HG03103 (cell line): ENCODE measurements around the gene ITGB2.

Experiments
- ATAC-seq: cut with Tn5 transposase; IDR thresholded peaks from one replicate; pipeline ENCODE4 v1.9.1; 2021; ENCODE audit warnings: low read depth; ENCODE audit not compliant: unreplicated experiment

The ITGB2 gene

DNA sequence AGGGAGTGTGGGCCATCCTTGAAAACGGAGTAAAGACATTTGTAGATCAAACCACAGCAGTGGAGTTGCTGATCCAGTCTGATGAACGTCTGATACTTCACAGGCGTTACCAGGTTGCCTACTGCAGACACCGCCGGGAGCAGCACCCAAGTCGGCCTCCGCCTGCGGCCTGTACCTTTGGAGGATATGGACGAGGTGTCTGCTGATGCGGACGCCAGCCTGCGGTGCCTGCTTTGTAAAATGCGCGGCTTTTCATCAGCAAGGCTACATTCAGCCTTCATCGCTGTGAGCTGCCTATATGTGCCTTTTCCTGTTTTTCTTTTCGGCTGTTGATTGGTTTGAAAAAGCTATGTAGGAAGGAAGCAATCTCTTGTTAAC is 35.1 kb upstream of the ITGB2 start:
- ATAC-seq, result no peak

GRCh38 chr21:44955141-44955797 is 34.6 kb upstream of the ITGB2 start:
- no peak for ATAC-seq

- no peak for ATAC-seq
Measured at GRCh38 chr21:44954281-44954771, 33.6 kb upstream of the ITGB2 start.

GRCh38 chr21:44953628-44954021 is 32.9 kb upstream of the ITGB2 start:
- ATAC-seq, result no peak

- ATAC-seq, result no peak
Measured at GRCh38 chr21:44952929-44953627, 32.4 kb upstream of the ITGB2 start.

DNA sequence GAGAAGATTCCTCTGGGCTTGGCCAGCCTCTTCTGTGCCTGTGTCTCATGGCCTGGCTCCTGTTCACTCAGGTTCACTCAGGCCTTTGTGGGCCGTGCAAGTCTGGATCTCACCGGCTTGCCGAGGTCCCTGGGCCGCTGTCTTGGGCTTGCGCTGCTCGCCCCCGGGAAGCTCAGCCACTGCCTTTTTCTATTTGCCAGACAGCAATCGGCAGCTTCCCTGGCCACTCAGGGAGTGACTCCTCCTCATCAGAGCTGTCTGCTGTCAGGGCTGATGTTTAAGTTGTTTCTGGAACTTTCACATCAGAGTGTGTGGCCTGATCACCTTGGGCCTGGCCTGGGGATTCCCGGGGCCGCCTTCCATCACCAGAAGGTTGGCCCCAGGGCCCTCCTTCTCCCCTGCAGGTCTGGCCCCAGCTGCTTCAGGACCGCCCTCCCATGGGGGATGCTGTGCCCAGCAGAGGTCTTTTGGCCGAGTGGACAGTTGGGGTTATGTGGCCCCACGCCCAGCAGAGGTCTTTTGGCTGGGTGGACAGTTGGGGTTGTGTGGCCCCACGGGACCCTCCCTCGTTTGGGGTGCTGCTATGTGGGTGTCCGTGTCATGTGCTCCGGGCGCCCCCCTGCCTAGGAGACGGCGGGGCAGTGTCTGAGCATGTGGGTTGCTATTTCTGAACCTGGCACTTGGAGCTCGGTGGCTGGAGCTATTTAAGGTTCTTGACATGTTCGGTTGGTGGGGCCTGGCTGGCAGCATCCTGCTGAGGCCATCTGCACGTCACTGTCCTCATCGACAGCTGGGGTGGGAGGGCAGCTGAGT is 31.6 kb upstream of the ITGB2 start:
- ATAC-seq, result no peak

DNA sequence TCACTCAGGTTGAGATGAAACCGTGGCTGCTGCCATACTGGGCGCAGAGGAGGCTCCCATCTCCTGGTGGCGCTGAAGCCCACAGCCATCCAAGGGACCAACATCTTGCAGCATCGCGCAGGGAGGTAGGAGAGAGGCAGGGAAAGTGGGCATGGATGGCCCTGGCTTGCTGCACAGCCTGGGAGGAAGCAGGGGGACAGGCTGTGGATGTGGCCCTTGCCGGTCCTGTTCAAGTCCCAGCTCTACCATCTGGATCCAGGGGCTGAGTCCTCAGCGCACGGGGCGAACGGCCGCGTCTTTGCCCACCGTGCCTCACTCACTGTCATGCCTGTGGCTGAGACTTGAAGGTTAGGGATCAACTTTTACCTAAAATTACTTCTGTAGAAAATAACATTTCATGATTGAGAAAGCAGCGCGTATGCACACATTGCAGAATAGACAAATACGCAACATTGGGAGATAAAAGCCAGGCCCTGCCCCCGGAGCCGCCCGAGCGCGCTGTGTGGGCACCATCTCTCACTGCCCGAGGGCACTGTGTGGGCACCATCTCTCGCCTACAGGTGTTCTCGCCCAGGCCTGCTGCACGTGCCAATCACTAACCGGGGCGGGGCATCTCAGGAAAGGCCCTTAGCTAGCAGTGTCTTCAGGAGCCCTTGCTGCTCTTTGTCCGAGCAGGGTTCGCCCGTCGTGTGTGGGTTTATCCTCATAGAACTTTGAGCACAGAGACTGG is 30.7 kb upstream of the ITGB2 start:
- no peak for ATAC-seq

GRCh38 chr21:44950351-44950750 is 29.7 kb upstream of the ITGB2 start:
- no peak for ATAC-seq

DNA sequence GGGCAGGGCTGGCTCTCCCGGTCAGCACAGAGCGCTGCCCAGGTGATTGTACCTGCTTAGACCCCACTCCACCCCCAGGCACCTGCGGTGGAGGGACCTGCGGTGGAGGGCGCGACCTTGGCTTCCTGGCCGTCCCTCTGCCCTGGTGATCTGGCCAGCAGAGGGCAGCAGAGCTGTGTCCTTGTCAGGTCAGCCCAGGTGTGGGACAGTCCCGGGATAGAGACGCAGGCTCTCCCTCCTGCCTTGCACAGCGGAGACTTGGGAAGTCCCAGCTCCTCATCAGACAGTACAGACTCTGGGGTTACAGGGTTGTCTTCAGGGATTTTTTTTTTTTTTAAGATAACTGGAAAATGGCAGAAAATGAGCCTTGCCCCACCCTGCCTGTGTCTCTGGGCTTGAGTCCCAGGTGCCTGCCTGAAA is 29.1 kb upstream of the ITGB2 start:
- no peak for ATAC-seq

GRCh38 chr21:44949161-44949778 is 28.6 kb upstream of the ITGB2 start:
- no peak for ATAC-seq

DNA sequence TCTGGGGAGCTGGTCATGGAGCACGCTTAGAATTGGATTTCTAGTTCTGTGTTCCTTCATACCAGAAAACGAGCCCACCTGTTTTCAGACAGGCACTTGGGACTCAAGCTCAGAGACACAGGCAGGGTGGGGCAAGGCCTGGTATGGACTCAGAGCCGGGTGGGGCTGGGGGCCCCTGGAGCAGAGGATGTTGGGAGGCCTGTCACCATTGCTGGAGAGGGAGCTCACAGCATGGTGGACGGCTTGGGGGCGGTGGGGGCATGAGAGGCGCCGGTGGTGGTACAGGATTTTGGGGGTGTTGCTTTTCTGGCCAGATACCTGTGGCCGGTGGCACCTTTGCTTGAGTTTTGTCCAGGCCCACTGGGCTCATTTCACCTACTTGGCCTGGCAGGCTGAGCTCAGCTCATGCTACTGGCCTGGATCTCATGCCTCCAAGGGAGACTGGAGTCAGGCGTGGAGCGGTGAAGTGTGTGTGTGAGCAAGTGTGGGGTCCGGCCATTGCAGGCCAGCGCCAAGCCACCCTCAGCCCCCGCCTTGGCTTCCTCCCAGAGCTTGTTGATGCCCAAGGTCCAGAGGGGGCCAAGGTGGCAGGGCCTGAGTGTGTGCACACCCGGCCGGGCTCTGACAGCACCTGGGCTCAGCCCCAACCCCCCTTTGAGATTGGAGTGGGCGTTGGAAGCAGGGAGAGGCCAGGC is 27.9 kb upstream of the ITGB2 start:
- ATAC-seq, result no peak

DNA sequence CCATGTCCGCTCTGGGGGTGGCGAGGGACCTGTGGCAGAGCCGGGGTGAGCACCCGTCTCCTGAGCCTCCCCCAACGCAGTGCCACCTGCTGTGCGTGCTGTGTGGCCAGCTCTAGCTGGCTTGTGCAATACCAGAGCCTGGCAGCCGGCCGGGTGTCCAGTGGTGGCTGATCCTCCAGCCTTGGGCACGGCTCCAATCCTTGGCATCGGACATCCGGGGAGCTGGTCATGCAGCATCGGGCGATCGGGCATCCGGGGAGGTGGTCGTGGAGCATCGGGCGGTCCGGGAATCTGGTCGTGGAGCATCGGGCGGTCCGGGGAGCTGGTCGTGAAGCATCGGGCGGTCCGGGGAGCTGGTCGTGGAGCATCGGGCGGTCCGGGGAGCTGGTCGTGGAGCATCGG is 27.2 kb upstream of the ITGB2 start:
- ATAC-seq, result no peak

GRCh38 chr21:44947111-44947929 is 26.6 kb upstream of the ITGB2 start:
- no peak for ATAC-seq

DNA sequence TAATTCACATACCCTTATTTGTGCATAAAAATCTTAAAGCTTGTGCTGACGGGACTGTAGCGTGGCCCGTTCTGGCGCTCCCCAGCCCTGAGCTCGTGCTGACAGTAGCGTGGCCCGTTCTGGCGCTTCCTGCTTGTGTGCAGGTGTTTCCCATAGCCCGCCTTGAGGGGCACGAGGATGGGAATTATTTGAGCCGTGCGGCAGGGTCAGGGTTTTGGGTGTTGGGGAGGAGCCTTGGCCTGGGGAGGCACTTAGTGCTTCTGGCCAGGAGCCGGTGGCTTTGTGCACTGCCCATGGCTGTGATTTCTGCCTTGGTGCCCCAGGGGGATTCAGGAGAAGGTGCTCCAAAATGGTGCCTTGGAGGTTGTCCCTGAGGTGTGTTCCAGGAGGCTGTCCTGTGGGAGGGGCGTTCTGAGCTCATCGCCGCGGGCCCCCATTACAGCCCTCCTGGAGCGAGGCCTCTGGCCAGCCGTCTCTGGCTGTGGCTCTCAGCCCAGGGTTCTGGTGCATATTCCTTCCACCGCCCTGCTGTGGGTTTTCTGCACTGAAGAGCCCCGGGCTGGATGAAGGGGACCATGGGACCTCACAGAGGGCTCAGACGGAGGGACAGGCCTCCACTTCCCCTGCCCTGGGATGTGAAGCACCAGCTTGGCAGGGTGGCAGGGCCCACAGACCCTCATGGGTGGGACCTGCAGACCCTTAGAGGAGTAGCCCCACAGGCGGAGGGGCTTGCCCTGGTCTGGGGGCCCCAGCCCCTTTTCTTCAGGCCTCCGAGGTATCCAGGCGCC is 25.7 kb upstream of the ITGB2 start:
- ATAC-seq, result no peak

GRCh38 chr21:44944596-44944995 is 23.9 kb upstream of the ITGB2 start:
- no peak for ATAC-seq

- ATAC-seq, result no peak
Measured at GRCh38 chr21:44943686-44944550, 23.2 kb upstream of the ITGB2 start.

- ATAC-seq, result no peak
Measured at GRCh38 chr21:44943005-44943685, 22.4 kb upstream of the ITGB2 start.
